A549 (cell line): ENCODE results near the gene SLC25A31.

Source experiments
- E2F6 ChIP-seq: IDR thresholded peaks from 2 replicates; pipeline ENCODE4 v1.6.1; 2012; ENCODE audit warnings: low read depth, borderline replicate concordance
- POLR2A ChIP-seq: IDR thresholded peaks from 2 replicates; pipeline ENCODE4 v1.6.1; 2012; ENCODE audit warnings: mild to moderate bottlenecking, low read length
- TF ChIP-seq, protein P1 (sequence below): fragments of 450-650 bp; IDR thresholded peaks from 2 replicates; pipeline ENCODE4 v1.6.1; 2014; ENCODE audit warnings: antibody characterized with exemption

DNA sequence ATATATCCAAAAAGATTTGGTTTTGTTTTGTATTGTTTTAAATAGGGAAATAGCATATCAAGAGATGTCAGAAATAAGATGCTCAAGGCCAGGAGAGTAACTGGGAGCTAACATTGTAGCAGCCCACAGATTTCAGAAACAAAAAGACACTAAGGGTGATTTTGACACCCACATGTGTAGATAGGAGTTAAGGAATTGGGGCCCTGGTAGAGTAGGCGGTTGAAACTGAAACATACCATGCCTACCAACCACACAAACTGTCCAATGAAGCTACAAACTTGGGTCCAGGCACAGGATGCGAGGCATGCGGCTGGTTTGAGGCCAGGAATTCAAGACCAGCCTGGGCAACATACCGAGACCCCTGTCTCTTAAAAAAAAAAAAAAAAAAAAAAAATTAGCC, 45.6 kb downstream of the SLC25A31 start:
- TF ChIP-seq, protein P1, sequence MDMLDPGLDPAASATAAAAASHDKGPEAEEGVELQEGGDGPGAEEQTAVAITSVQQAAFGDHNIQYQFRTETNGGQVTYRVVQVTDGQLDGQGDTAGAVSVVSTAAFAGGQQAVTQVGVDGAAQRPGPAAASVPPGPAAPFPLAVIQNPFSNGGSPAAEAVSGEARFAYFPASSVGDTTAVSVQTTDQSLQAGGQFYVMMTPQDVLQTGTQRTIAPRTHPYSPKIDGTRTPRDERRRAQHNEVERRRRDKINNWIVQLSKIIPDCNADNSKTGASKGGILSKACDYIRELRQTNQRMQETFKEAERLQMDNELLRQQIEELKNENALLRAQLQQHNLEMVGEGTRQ = no peak
- TF ChIP-seq E2F6 = no peak
- TF ChIP-seq POLR2A = no peak
